IMR-90 (cell line): Measurements from ENCODE around the gene GABRB3. TPM values are rescaled to one million over a fixed set of nuclear protein-coding genes. Genes with fewer than 3 reads are reported as not detected.

ENCODE experiments used
- ATAC-seq: fragments of 200-7000 bp; cut with Tn5 transposase; 2 replicates; pipeline ENCODE4 v1.9.1; 2020; ENCODE audit warnings: low read depth, mild to moderate bottlenecking, moderate library complexity
- BruUV-seq: library from RNA; stranded (reverse); fragments of 400-500 nt; replicated peaks from 2 replicates; lab custom pipeline; 2021; lab: Mats Ljungman, UMichigan
- CTCF ChIA-PET: fragments of 300-600 bp; formaldehyde crosslinking; extraction: SDS; loops from one replicate; lab custom pipeline; 2021; ENCODE audit warnings: antibody characterized with exemption; lab: Yijun Ruan, JAX
- POLR2A ChIA-PET: fragments of 300-600 bp; sonication (Branson Sonifier 250); formaldehyde crosslinking; loops from one replicate; lab custom pipeline; 2022; ENCODE audit warnings: antibody characterized with exemption; ENCODE audit not compliant: unreplicated experiment; lab: Charles Lee
- DNase-seq: peaks from one replicate; pipeline ENCODE4 v3.0.0; 2013
- H2AFZ ChIP-seq: replicated peaks from 2 replicates; pipeline ENCODE3; 2013; ENCODE audit warnings: low read length, mild to moderate bottlenecking; ENCODE audit not compliant: poor library complexity
- H2AK5ac ChIP-seq: 2 replicates; pipeline ENCODE4 v1.6.1; 2013; ENCODE audit warnings: low read depth, low read length, inconsistent platforms
- H2AK9ac ChIP-seq: replicated peaks from 2 replicates; pipeline ENCODE3; 2013; ENCODE audit warnings: mild to moderate bottlenecking, low read depth, low read length, moderate library complexity; ENCODE audit not compliant: poor library complexity
- H2BK120ac ChIP-seq: 2 replicates; pipeline ENCODE4 v1.6.1; 2013; ENCODE audit warnings: low read depth, low read length, inconsistent platforms
- H2BK15ac ChIP-seq: 3 replicates; pipeline ENCODE4 v1.6.1; 2013; ENCODE audit warnings: low read depth, low read length, inconsistent platforms
- H2BK20ac ChIP-seq: 2 replicates; pipeline ENCODE4 v1.6.1; 2013; ENCODE audit warnings: low read depth, mild to moderate bottlenecking, inconsistent platforms, low read length, moderate library complexity
- H2BK5ac ChIP-seq: 2 replicates; pipeline ENCODE4 v1.6.1; 2013; ENCODE audit warnings: mild to moderate bottlenecking, low read depth, low read length, inconsistent platforms; ENCODE audit not compliant: poor library complexity, severe bottlenecking
- H3K14ac ChIP-seq: replicated peaks from 2 replicates; pipeline ENCODE4 v1.6.1; 2013; ENCODE audit warnings: low read depth, low read length, inconsistent platforms
- H3K18ac ChIP-seq: 2 replicates; pipeline ENCODE4 v1.6.1; 2013; ENCODE audit warnings: low read depth, low read length, control low read depth
- H3K23ac ChIP-seq: 2 replicates; pipeline ENCODE4 v1.6.1; 2013; ENCODE audit warnings: low read depth, low read length, inconsistent platforms
- H3K27ac ChIP-seq: 2 replicates; pipeline ENCODE4 v1.5.1; 2013; ENCODE audit warnings: mild to moderate bottlenecking, control low read depth, low read length; ENCODE audit not compliant: insufficient read depth
- H3K27me3 ChIP-seq: 2 replicates; pipeline ENCODE4 v1.6.1; 2013; ENCODE audit warnings: low read length; ENCODE audit not compliant: control insufficient read depth, insufficient read depth
- H3K36me3 ChIP-seq: 2 replicates; pipeline ENCODE4 v1.6.1; 2013; ENCODE audit warnings: low read length, mixed read lengths; ENCODE audit not compliant: control insufficient read depth, insufficient read depth
- H3K4ac ChIP-seq: 2 replicates; pipeline ENCODE4 v1.6.1; 2013; ENCODE audit warnings: low read depth, low read length, inconsistent platforms
- H3K4me1 ChIP-seq: 2 replicates; pipeline ENCODE4 v1.6.1; 2013; ENCODE audit warnings: low read length, mixed read lengths; ENCODE audit not compliant: control insufficient read depth, insufficient read depth
- H3K4me2 ChIP-seq: 2 replicates; pipeline ENCODE4 v1.6.1; 2013; ENCODE audit warnings: low read depth, mild to moderate bottlenecking, control low read depth, low read length, moderate library complexity
- H3K4me3 ChIP-seq: 2 replicates; pipeline ENCODE4 v1.5.1; 2013; ENCODE audit warnings: low read depth, mild to moderate bottlenecking, control low read depth, low read length, moderate library complexity; ENCODE audit not compliant: insufficient read depth
- H3K56ac ChIP-seq: 2 replicates; pipeline ENCODE4 v1.6.1; 2013; ENCODE audit warnings: low read length, inconsistent platforms; ENCODE audit not compliant: insufficient read depth; ENCODE audit errors: extremely low read depth
- H3K79me1 ChIP-seq, 2 experiments: 2 replicates each; pipeline ENCODE4 v1.6.1; 2013; ENCODE audit warnings: low read length in 2 of 2, inconsistent platforms in 1 of 2, low read depth in 1 of 2
- H3K9ac ChIP-seq: 2 replicates; pipeline ENCODE4 v1.6.1; 2013; ENCODE audit warnings: low read depth, low read length, control low read depth
- H3K9me1 ChIP-seq: 2 replicates; pipeline ENCODE4 v1.6.1; 2013; ENCODE audit warnings: low read length, inconsistent platforms; ENCODE audit not compliant: insufficient read depth
- H3K9me3 ChIP-seq: 2 replicates; pipeline ENCODE4 v1.6.1; 2013; ENCODE audit warnings: low read length; ENCODE audit not compliant: control insufficient read depth, insufficient read depth
- H4K20me1 ChIP-seq: 2 replicates; pipeline ENCODE4 v1.6.1; 2013; ENCODE audit warnings: low read length, inconsistent platforms; ENCODE audit not compliant: insufficient read depth
- H4K5ac ChIP-seq: 2 replicates; pipeline ENCODE4 v1.6.1; 2013; ENCODE audit warnings: mild to moderate bottlenecking, low read depth, low read length, control low read depth
- H4K8ac ChIP-seq, 2 experiments: 2 replicates each; pipeline ENCODE4 v1.6.1; 2013; ENCODE audit warnings: low read depth in 2 of 2, low read length in 2 of 2, control low read depth in 1 of 2, inconsistent platforms in 1 of 2
- H4K91ac ChIP-seq: 2 replicates; pipeline ENCODE4 v1.6.1; 2013; ENCODE audit warnings: low read depth, low read length, inconsistent platforms; ENCODE audit not compliant: insufficient read depth
- CTCF ChIP-seq: conservative IDR thresholded peaks from 2 replicates; pipeline ENCODE4 v1.5.1; 2012; ENCODE audit warnings: mild to moderate bottlenecking, low read depth, low read length, improper control_type of control experiment
- FOS ChIP-seq: fragments of 150-350 bp; IDR thresholded peaks from 2 replicates; pipeline ENCODE4 v1.6.1; 2016; ENCODE audit warnings: low read depth, low read length
- MXI1 ChIP-seq: IDR thresholded peaks from 2 replicates; pipeline ENCODE4 v1.6.1; 2012; ENCODE audit warnings: low read depth, mild to moderate bottlenecking, low read length, moderate library complexity, borderline replicate concordance
- RCOR1 ChIP-seq: IDR thresholded peaks from 2 replicates; pipeline ENCODE4 v1.6.1; 2012; ENCODE audit warnings: mild to moderate bottlenecking, low read length, improper control_type of control experiment; ENCODE audit not compliant: insufficient replicate concordance
- WGBS, 2 experiments: methylation state at CpG; one replicate each; pipeline versions ENCODE4 v1.1.5 to v1.1.7; 2013; ENCODE audit warnings: missing lambda C conversion rate in 2 of 2; ENCODE audit not compliant: insufficient read length in 1 of 2; ENCODE audit errors: extremely low coverage in 2 of 2; 5-methylcytosine and 5-hydroxymethylcytosine counted together
- dilution Hi-C: fragments of 300-500 bp; cut with HindIII; formaldehyde crosslinking; loops from one replicate; pipeline ENCODE4 v1.14.3; 2018; ENCODE audit warnings: low sequenced_read_pairs; ENCODE audit not compliant: unreplicated experiment
- in situ Hi-C: fragments of 300-500 bp; cut with MboI; formaldehyde crosslinking; loops from 3 replicates; pipeline ENCODE4 v1.14.3; 2019; ENCODE audit warnings: low sequenced_read_pairs, inconsistent platforms, mixed read lengths
- intact Hi-C: fragments of 100-400 bp; cut with micrococcal nuclease; formaldehyde crosslinking; loops from 2 replicates; pipeline ENCODE4 v1.10.0; 2022
- polyA plus RNA-seq, 3 experiments: library from polyadenylated mRNA; depleted of rRNA; stranded (reverse); fragments of >200 nt; gene quantifications; 2 replicates each; pipeline ENCODE4 v1.2.3, GENCODE V29; 2012; ENCODE audit warnings: low replicate concordance in 1 of 3
- total RNA-seq: library from RNA; depleted of rRNA; stranded (reverse); fragments of >200 nt; gene quantifications from 2 replicates; pipeline ENCODE4 v1.2.3, GENCODE V29; 2012
- TF ChIP-seq, protein P1 (sequence below): fragments of 150-350 bp; IDR thresholded peaks from 2 replicates; pipeline ENCODE4 v1.6.1; 2016; ENCODE audit warnings: low read depth, mild to moderate bottlenecking, low read length, moderate library complexity, borderline replicate concordance

GABRB3 gene
- total and polyA plus RNA-seq, 2 of the 4 experiments (the other 2 are of a cell fraction), result 0.36 to 0.54 TPM

DNA sequence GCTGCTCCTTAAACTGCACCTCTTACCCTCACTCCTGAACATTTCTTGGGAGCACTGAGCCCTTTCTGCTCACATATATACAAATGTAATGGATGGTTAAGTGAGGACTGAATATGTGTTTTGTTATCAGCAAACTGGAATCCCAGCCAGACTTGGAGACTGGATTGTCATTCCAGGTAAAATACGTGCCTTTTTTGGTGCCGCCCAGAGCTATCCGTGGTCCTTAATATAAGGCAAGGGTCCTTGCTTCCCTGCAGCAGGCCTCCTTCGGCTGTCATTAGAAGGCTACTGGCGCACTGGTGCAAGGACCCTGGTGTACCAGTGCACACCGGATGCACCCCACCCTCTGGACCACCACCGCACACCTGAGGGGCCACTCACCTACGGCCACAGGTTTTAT lies 1.1 kb upstream of the GABRB3 start:
- no peak overlapping the region for H3K18ac ChIP-seq
- dilution Hi-C loops (no loop called here), in situ Hi-C loops (loop anchor here (25.0 kb wide), 1 partner anchor 437 kb away; no protein-coding TSS in a partner anchor), intact Hi-C loops (no loop called here)
- no peaks in the 10 kb centered on the region for H3K79me1 ChIP-seq
- no peak overlapping the region for H3K56ac ChIP-seq
- H3K36me3 ChIP-seq, result no peaks in the 10 kb centered on the region
- no peak overlapping the region for H4K5ac ChIP-seq
- H3K14ac ChIP-seq, result no peak overlapping the region
- no peak overlapping the region for H2AK5ac ChIP-seq
- H3K27ac ChIP-seq, result no peak overlapping the region
- H3K4me3 ChIP-seq, result no peak overlapping the region
- no peak overlapping the region for H4K8ac ChIP-seq
- H3K23ac ChIP-seq, result no peak overlapping the region
- ChIA-PET CTCF (no interaction called here), POLR2A (no interaction called here)
- H3K4me1 ChIP-seq, result no peaks in the 10 kb centered on the region
- no peak overlapping the region for H2AK9ac ChIP-seq
- DNase-seq, result no peak
- no peak overlapping the region for H3K4ac ChIP-seq
- no peak for TF ChIP-seq RCOR1
- no peak for TF ChIP-seq MXI1
- TF ChIP-seq CTCF, result no peak
- TF ChIP-seq FOS, result no peak
- TF ChIP-seq, protein P1, sequence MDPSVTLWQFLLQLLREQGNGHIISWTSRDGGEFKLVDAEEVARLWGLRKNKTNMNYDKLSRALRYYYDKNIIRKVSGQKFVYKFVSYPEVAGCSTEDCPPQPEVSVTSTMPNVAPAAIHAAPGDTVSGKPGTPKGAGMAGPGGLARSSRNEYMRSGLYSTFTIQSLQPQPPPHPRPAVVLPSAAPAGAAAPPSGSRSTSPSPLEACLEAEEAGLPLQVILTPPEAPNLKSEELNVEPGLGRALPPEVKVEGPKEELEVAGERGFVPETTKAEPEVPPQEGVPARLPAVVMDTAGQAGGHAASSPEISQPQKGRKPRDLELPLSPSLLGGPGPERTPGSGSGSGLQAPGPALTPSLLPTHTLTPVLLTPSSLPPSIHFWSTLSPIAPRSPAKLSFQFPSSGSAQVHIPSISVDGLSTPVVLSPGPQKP, result no peak
- H3K9me1 ChIP-seq, result no peaks in the 10 kb centered on the region
- no TSS peak for BruUV-seq
- no peak overlapping the region for H2AFZ ChIP-seq
- H2BK5ac ChIP-seq, result no peak overlapping the region
- H3K9me3 ChIP-seq, result peaks cover 2% of the 10 kb centered on the region; the same call in 1 of the 2 replicates
- no CpG with 5 or more reads among the region's 8 CpGs for WGBS, 2 experiments
- H3K27me3 ChIP-seq, result peaks cover 13% of the 10 kb centered on the region; the same call in 1 of the 2 replicates
- H2BK20ac ChIP-seq, result no peak overlapping the region
- H2BK120ac ChIP-seq, result no peak overlapping the region
- no peaks in the 10 kb centered on the region for H4K20me1 ChIP-seq
- H3K4me2 ChIP-seq, result no peak overlapping the region
- no peak overlapping the region for H4K91ac ChIP-seq
- H3K9ac ChIP-seq, result no peak overlapping the region
- ATAC-seq, result no peak
- H2BK15ac ChIP-seq, result no peak overlapping the region
